ENCODE measurements around the gene GATA6.

GATA6 gene

GRCh38 chr18:22241921-22242361, 72.6 kb downstream of the GATA6 start:
- DNase-seq (ENCODE audit: low read depth in 3 of 3), result no peak

- DNase-seq (ENCODE audit: low read depth in 3 of 3), result no peak
These were observed 74.1 kb downstream of the GATA6 start for GRCh38 chr18:22243513-22243912.

DNA sequence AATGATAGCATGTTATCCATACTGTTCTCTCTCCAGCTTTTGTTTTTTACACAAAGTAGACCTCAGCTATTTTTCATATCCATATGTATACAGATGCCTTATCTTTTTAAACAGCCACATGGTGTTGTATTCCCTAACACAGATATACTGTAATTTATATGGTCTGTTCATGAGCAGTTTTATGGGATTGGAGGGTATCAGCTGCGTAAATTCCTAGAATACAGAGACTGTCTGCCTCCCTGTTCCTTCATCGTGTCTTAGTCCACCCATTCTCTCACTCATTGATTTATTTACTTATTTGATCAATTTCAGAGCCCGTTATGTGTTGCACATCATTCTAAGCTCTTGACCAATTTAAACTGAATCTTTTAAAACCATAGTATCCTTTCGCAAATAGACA, 80.6 kb downstream of the GATA6 start:
- DNase-seq (ENCODE audit: low read depth in 3 of 3), result no peak

DNA sequence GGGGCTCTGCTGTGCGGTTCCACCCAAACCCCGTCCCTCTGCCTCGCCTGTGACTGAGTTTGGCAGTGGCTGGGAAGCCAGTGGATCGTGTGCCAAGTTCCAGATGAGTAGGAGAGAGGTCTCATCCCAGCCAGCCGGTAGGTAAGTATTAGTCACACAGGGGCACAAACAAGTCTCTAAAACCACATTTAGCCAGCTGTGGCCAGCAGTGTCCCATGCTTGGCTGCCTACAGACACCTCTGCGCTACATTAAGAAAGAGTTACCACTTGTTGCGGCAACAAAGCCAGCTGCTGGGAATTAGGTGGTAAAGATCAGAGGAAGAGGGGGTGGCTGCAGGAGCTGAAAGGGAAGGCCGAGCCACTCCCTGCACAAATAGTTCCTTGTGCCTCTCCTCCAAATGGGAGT, 81.2 kb downstream of the GATA6 start:
- DNase-seq (ENCODE audit: low read depth in 3 of 3), result no peak
